SK-N-SH treated with all-trans-retinoic acid at 6 μM for 48 hours (cell line): ENCODE results near the gene SMARCD2.

Experiments
- GLIS3 ChIP-seq: fragments of 250-450 bp; sonication (Bioruptor Pico); IDR thresholded peaks from 2 replicates; pipeline ENCODE4 v1.5.0; 2020; ENCODE audit warnings: mild to moderate bottlenecking, moderate library complexity
- PPARA ChIP-seq: fragments of 250-450 bp; sonication (Bioruptor Pico); IDR thresholded peaks from 2 replicates; pipeline ENCODE4 v1.5.0; 2020; ENCODE audit warnings: mild to moderate bottlenecking, borderline replicate concordance
- RARB ChIP-seq: fragments of 250-450 bp; sonication (Bioruptor Pico); IDR thresholded peaks from 2 replicates; pipeline ENCODE4 v1.8.0; 2021; ENCODE audit warnings: mild to moderate bottlenecking, moderate library complexity
- TOX ChIP-seq: fragments of 250-450 bp; sonication (Bioruptor Pico); IDR thresholded peaks from 2 replicates; pipeline ENCODE4 v1.8.0; 2021; ENCODE audit warnings: mild to moderate bottlenecking, moderate library complexity, borderline replicate concordance
- ZNF565 ChIP-seq: fragments of 450-650 bp; formaldehyde crosslinking; conservative IDR thresholded peaks from 2 replicates; pipeline ENCODE4 v1.5.0; 2020; ENCODE audit warnings: low read depth, mild to moderate bottlenecking, moderate library complexity
- ZNF70 ChIP-seq: fragments of 450-650 bp; formaldehyde crosslinking; IDR thresholded peaks from 2 replicates; pipeline ENCODE4 v1.5.0; 2020; ENCODE audit warnings: mild to moderate bottlenecking, moderate library complexity
- TF ChIP-seq, protein P1 (sequence below): fragments of 250-450 bp; sonication (Bioruptor Pico); IDR thresholded peaks from 2 replicates; pipeline ENCODE4 v1.5.0; 2020; ENCODE audit warnings: mild to moderate bottlenecking, moderate library complexity
- TF ChIP-seq, protein P2 (sequence below): fragments of 250-450 bp; sonication (Bioruptor Pico); IDR thresholded peaks from 2 replicates; pipeline ENCODE4 v1.8.0; 2020; ENCODE audit warnings: mild to moderate bottlenecking, moderate library complexity, borderline replicate concordance

DNA sequence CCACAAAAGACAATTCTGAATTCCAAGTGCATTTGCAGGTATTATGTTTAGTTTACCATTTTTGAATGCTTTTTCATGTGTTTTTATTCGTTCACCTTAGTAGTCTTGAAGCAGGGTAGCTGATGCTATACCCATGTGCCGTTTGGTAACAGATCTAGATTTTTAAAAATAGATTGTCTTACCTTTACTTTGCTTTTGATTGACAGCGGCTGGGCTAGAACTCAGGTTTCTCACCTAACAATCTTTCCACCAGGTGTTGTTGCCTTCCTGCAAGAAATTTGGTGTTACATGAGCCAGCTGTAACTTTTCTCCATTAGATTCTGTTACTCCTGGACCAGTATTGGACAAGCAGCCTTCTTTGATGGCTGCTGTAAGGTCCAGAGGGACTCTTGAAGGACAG, 13.5 kb downstream of the SMARCD2 start:
- TF ChIP-seq RARB (no peak), TOX (CRISPR knock-in tag) (no peak), ZNF70 (no peak), ZNF565 (CRISPR knock-in tag) (no peak), GLIS3 (CRISPR knock-in tag) (no peak), PPARA (CRISPR knock-in tag) (no peak)
- TF ChIP-seq, protein P1, sequence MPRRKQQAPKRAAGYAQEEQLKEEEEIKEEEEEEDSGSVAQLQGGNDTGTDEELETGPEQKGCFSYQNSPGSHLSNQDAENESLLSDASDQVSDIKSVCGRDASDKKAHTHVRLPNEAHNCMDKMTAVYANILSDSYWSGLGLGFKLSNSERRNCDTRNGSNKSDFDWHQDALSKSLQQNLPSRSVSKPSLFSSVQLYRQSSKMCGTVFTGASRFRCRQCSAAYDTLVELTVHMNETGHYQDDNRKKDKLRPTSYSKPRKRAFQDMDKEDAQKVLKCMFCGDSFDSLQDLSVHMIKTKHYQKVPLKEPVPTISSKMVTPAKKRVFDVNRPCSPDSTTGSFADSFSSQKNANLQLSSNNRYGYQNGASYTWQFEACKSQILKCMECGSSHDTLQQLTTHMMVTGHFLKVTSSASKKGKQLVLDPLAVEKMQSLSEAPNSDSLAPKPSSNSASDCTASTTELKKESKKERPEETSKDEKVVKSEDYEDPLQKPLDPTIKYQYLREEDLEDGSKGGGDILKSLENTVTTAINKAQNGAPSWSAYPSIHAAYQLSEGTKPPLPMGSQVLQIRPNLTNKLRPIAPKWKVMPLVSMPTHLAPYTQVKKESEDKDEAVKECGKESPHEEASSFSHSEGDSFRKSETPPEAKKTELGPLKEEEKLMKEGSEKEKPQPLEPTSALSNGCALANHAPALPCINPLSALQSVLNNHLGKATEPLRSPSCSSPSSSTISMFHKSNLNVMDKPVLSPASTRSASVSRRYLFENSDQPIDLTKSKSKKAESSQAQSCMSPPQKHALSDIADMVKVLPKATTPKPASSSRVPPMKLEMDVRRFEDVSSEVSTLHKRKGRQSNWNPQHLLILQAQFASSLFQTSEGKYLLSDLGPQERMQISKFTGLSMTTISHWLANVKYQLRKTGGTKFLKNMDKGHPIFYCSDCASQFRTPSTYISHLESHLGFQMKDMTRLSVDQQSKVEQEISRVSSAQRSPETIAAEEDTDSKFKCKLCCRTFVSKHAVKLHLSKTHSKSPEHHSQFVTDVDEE (CRISPR knock-in tag), result no peak
- TF ChIP-seq, protein P2, sequence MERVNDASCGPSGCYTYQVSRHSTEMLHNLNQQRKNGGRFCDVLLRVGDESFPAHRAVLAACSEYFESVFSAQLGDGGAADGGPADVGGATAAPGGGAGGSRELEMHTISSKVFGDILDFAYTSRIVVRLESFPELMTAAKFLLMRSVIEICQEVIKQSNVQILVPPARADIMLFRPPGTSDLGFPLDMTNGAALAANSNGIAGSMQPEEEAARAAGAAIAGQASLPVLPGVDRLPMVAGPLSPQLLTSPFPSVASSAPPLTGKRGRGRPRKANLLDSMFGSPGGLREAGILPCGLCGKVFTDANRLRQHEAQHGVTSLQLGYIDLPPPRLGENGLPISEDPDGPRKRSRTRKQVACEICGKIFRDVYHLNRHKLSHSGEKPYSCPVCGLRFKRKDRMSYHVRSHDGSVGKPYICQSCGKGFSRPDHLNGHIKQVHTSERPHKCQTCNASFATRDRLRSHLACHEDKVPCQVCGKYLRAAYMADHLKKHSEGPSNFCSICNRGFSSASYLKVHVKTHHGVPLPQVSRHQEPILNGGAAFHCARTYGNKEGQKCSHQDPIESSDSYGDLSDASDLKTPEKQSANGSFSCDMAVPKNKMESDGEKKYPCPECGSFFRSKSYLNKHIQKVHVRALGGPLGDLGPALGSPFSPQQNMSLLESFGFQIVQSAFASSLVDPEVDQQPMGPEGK, result no peak
